Kasumi-1 (cell line): Measurements from ENCODE around the gene HS3ST3A1.
"Not testable (repeated sequence)": the region's sequence is repeated elsewhere in the genome, so short reads cannot be mapped to it uniquely, and the experiment has no call there.

Source experiments
- DNase-seq, 2 experiments: peaks; one replicate each; lab custom pipeline; 2025; lab: John Stamatoyannopoulos, UW

The HS3ST3A1 gene

DNA sequence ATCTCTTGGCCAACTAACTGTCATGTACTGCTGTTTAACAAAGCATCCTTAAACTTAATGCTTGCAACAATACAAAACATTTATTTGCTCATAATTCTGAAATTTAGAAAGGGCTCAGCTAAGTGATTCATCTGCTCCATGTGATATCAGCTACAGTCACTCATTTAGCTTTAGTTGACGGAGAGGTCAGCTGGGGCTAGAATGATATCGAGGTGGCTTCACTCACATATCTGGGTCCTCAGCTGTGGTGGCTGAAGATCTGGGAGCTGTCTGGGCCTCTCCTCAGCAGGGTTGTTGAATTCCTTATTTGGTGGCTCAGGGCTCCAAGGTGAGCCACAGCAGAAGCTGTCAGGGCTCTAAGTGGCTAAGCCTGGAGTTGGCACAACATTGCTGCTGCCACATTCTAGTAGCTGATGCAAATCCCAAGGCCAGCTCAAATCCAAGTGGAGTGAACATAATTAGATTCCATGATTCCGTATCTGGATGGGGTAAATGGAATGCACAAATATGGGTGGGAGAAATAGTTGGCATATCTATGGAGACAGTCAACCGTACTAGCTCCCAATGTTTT is 62.8 kb downstream of the HS3ST3A1 start:
- DNase-seq, result no peak

DNA sequence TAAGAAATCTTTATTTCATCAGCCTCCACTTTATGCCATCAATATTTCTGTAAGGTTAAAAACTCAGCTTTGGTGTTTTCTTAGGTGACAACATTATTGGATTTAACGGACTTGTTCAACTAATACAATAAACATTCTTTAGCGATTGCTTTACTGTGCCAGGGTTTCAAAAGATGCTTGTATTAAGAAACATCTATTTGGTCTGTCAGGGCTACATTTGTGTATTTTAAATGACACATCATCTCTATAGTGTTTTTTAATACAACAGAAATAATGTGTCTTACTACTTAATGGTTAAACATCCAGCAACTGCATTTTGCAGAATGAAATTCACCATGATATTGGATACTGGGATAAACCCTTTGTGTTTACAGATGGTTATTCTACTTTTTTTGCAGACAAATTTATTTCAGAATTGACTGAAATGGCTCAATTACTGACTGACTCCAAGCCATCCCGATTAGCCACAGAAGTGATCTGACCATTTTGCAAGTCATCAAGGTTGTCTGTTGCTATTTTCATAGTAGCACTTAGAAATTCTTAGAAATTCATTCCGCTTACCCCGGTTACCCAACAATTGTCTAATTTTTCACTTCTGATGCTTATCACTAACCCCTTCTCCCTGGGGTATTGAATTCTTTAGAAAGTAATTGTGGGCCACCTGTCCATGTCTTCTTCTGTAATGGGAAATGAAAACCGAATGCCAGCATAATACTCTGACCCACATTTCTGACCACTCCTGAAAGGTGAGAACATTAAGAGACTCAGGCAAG is 63.7 kb downstream of the HS3ST3A1 start:
- DNase-seq, result no peak

- no peak for DNase-seq
These were observed 64.5 kb downstream of the HS3ST3A1 start for GRCh38 chr17:13537167-13537731.

- DNase-seq, result no peak
These were observed 66.8 kb downstream of the HS3ST3A1 start for GRCh38 chr17:13534946-13535345.

DNA sequence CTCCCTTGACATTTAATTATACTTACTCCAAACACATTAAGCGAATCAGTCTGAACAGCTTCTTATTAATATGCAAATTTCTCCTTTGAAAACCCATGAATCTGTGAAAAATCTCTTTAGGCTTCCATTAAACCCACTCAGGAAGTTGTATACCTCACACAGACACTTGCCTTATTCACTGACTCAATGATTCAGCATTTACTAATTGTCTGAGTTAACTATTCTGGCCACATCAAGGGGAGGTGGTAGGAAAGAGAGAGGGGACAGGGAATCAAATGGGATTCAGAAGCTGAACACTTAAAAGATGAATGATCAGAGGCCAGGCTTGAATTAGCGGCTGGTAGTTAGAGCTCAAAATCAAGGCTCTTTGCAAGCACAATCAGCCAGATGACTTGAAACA is 70.0 kb downstream of the HS3ST3A1 start:
- DNase-seq, result no peak

DNA sequence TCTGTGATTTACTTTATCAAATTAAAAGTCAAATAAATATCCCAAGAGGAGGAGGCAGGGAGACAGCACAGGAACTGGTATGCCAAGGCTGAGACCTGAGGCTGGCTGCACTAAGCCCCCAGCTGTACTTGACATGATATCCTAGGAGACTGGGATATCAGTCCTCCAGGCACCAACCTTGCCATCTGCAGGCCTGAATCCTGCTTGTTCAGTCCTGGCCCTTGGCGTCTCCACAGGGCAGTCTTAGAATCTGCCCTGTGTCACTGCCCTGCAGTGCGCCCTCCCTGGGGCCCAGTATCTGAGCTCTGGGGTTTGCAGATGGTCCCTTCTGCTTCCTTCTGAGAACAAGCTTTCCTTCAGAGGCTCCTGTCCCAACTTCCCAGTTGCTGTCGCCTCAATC is 75.9 kb downstream of the HS3ST3A1 start:
- DNase-seq, result no peak

DNA sequence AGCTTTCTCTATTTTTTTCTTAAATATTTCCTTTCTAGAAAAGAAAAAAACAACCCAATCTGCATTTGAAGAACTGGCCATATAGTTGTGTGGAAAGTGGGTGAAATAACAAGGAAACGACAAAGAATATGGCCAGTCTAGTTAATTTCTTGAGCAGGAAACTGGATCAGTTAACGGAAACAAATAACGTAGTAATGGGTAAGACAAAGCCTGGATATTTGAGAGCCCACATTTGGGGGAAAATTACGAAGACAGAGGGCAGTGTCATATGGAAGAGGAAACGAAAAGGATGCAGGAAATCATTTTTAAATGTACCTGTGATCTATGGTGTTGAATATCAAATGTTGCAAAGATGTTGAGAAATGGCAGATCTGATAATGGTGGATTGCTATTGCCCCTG is 78.6 kb downstream of the HS3ST3A1 start:
- DNase-seq, result no peak

GRCh38 chr17:13522749-13523148 is 79.0 kb downstream of the HS3ST3A1 start:
- no peak for DNase-seq

GRCh38 chr17:13521784-13522183 is 79.9 kb downstream of the HS3ST3A1 start:
- no peak for DNase-seq

- no peak for DNase-seq
These were observed 80.7 kb downstream of the HS3ST3A1 start for GRCh38 chr17:13520899-13521572.

GRCh38 chr17:13518261-13519000 is 83.3 kb downstream of the HS3ST3A1 start:
- DNase-seq, result no peak

DNA sequence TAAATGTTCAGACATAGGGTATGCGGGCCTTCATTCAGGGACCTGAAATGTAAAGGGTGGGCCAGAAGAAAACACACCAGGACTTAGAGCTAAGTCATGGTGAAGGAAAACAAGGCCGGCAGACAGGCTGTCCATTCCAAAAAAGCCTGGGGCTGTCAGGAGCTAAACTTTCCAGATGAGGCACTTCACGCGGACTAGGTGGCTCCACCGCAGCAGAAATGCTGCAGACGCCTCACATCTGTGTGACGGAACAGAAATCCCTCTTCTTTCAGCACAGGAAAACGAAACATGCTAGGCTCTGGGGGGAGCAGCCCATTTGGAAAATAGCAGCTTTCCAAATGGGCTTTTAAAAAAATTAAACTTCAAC is 88.7 kb downstream of the HS3ST3A1 start:
- DNase-seq, result no peak

- no peak for DNase-seq
These were observed 91.7 kb downstream of the HS3ST3A1 start for GRCh38 chr17:13510062-13510461.

GRCh38 chr17:13509527-13509926 is 92.2 kb downstream of the HS3ST3A1 start:
- DNase-seq, result no peak

DNA sequence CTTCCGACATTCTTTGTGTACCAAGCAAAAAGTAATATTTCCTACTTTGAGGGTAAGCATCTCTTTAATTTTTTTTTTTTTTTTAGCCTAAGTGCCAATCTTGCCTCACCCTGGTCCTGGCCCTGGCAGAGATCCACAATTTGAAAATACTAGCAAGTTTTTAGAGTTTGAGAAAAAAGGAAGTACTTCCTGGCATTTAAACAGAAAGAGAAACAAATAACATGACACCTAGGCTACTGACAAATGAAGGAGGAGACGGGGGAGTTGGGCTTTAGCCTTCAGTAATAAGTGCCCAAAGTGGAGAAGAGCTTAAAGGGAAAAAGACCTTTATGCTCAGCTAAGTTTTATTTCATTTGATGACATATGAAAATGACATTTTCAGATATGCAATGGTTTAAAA is 92.8 kb downstream of the HS3ST3A1 start:
- no peak for DNase-seq

GRCh38 chr17:13503526-13503925 is 98.2 kb downstream of the HS3ST3A1 start:
- no peak for DNase-seq

DNA sequence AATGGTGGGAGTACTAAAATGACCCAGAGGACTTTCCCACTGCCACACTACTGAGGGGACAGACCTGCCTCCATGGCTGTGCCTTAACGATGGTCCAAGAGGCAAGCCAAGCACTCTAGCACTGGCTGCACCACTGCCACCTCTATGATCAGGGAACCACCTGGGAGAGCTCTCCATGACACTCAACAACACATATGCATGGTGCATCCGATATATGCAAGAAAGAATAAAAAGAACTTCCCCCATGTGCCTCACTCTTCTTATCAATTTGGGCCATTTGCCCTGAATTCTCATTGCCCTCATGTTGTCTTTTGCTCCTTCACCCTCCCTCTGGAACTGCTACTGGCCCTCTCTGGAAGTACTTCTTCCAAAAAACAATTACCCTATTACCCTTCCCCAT is 99.5 kb downstream of the HS3ST3A1 start:
- DNase-seq, result no peak

DNA sequence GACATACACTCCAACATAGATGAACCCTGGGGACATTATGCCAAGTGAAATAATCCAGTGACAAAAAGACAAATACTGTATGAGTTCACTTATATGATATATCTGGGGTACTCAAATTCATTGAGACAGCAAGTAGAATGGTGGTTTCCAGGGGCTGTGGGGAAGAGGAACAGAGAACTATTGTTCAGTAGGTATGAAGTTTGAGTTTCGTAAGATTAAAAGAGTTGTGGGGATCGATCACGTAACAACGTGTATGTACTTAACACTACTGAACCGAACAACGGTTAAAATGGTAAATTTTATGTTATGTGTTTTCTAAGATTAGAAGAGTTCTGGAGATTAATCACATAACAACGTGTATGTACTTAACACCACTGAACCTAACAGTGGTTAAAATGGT is 100.8 kb downstream of the HS3ST3A1 start:
- no peak for DNase-seq

- no peak for DNase-seq
These were observed 103.5 kb downstream of the HS3ST3A1 start for GRCh38 chr17:13498184-13498583.

DNA sequence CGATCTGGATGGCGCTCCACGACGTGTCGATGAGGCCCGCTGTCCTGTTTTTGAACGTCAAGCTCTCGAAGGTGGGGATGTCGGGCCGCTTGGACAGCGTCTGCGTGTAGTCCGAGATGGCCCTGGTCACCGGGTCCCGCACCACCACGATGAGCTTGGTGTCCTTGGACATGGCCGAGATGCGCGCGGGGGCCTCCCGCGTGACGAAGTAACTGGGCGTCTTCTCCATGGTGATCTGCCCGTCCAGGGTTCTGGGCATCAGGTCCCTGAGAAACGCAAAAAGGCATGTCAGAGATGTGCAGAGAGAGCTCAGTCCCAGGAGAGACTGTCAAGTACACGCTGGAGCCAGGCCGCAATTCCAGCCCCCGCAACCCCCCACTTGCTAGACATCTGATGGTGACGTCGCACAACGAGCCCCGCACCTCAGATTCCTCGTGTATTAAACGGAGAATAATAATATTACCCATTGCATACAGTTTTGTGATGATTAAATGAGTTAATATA is 105.1 kb downstream of the HS3ST3A1 start:
- not testable (repeated sequence) for DNase-seq

- DNase-seq, result no peak
These were observed 106.3 kb downstream of the HS3ST3A1 start for GRCh38 chr17:13495423-13495822.

GRCh38 chr17:13492737-13493122 is 109.0 kb downstream of the HS3ST3A1 start:
- DNase-seq, result no peak
